Left lung (tissue), 10 donors: ENCODE results near the gene MRM3. TPM values are rescaled to one million over a fixed set of nuclear protein-coding genes. Genes with fewer than 3 reads are reported as not detected.

Experiments
- ATAC-seq: fragments of 200-7000 bp; cut with Tn5 transposase; one replicate; pipeline ENCODE4 v1.9.1; 2020; ENCODE audit warnings: moderate library complexity
- DNase-seq, 4 donors: peaks; one replicate each; pipeline ENCODE4 v3.0.0-alpha.2; 2013 to 2020
- H3K27ac ChIP-seq, 2 donors: fragments of 200-600 bp; sonication (generic) in 1 of 2; one replicate each; pipeline versions ENCODE4 v1.5.0 to v1.8.0; 2020 to 2021
- H3K27me3 ChIP-seq, 2 donors: fragments of 200-600 bp; sonication (generic) in 1 of 2; one replicate each; pipeline versions ENCODE4 v1.5.0 to v1.8.0; 2020 to 2021
- H3K36me3 ChIP-seq, 2 donors: fragments of 200-600 bp; sonication (generic) in 1 of 2; one replicate each; pipeline versions ENCODE4 v1.5.0 to v1.8.0; 2020 to 2021
- H3K4me1 ChIP-seq, 2 donors: fragments of 200-600 bp; one replicate each; pipeline ENCODE4 v1.8.0; 2021
- H3K4me3 ChIP-seq, 2 donors: fragments of 200-600 bp; sonication (generic) in 1 of 2; one replicate each; pipeline versions ENCODE4 v1.5.0 to v1.8.0; 2020 to 2021; ENCODE audit warnings: mild to moderate bottlenecking in 1 of 2
- H3K9me3 ChIP-seq, 2 donors: fragments of 200-600 bp; sonication (generic) in 1 of 2; one replicate each; pipeline versions ENCODE4 v1.5.0 to v1.8.0; 2020 to 2021
- CTCF ChIP-seq, 2 donors: fragments of 200-600 bp; sonication (generic) in 1 of 2; IDR thresholded peaks; one replicate each; pipeline versions ENCODE4 v1.5.0 to v1.8.0; 2021; ENCODE audit warnings: antibody characterized with exemption in 2 of 2
- intact Hi-C, 2 donors: fragments of 100-400 bp; cut with DNase I; formaldehyde crosslinking; loops; one replicate each; pipeline versions ENCODE4 v1.11.2 to v1.14.2; 2022
- polyA plus RNA-seq, 6 donors: library from polyadenylated mRNA; unstranded; fragments of 120-200 nt; gene quantifications; one replicate each; pipeline ENCODE4 v1.2.1, GENCODE V29; 2013; ENCODE audit not compliant: insufficient read length in 6 of 6
- total RNA-seq, 2 donors: library from RNA; stranded (reverse); fragmentation: NEBNext Ultra II Directional; extraction: Animal tissue kit (Norgen Biotek cat#: 25700); gene quantifications; one replicate each; pipeline ENCODE4 v1.2.1, GENCODE V29; 2021
- donor health status: DM: no; HTN: yes; CAD: no.
- donor health status: DM: no; HTN: no; CAD: no.

Gene MRM3
- total and polyA plus RNA-seq, 8 donors = 8.9 to 16.5 (median 15.6) TPM

- ATAC-seq = no peak
Observed at GRCh38 chr17:799261-799660, 17.1 kb downstream of the MRM3 start.

GRCh38 chr17:800446-801242 lies 18.5 kb downstream of the MRM3 start:
- DNase-seq = no peak

More at GRCh38 chr17:799261-799660, 17.1 kb downstream of the MRM3 start:
- Histone ChIP-seq H3K4me3 (no peak overlapping the region), H3K27ac (no peak overlapping the region), H3K4me1 (peaks cover 7 to 11% of the 10 kb centered on the region in 2 donors), H3K36me3 (peaks cover 0 to 18% of the 10 kb centered on the region in 2 donors), H3K27me3 (no peaks in the 10 kb centered on the region), H3K9me3 (no peaks in the 10 kb centered on the region)
- intact Hi-C loops = loop anchor here in 1 of 2 donors (5.0 kb wide), 1 partner anchor 178 kb away; the partner anchor contains the start of gene NXN
- DNase-seq = no peak
- no peak for TF ChIP-seq CTCF (IDR thresholded peaks at IDR 0.05)

GRCh38 chr17:801660-802059 lies 19.5 kb downstream of the MRM3 start:
- no peaks in the 10 kb centered on the region for H3K9me3 ChIP-seq
- TF ChIP-seq CTCF (IDR thresholded peaks at IDR 0.05) = no peak
- H3K27ac ChIP-seq = no peak overlapping the region
- H3K4me1 ChIP-seq = no peaks in the 10 kb centered on the region
- no peak for ATAC-seq
- no peak overlapping the region for H3K4me3 ChIP-seq
- no peak for DNase-seq
- intact Hi-C loops = no loop called here
- H3K36me3 ChIP-seq = peaks cover 0 to 18% of the 10 kb centered on the region in 2 donors
- H3K27me3 ChIP-seq = no peaks in the 10 kb centered on the region

More at GRCh38 chr17:800446-801242, 18.5 kb downstream of the MRM3 start:
- Histone ChIP-seq H3K36me3 (peaks cover 0 to 18% of the 10 kb centered on the region in 2 donors), H3K9me3 (no peaks in the 10 kb centered on the region), H3K4me3 (no peak overlapping the region), H3K4me1 (no peaks in the 10 kb centered on the region), H3K27ac (no peak overlapping the region), H3K27me3 (no peaks in the 10 kb centered on the region)
- intact Hi-C loops = no loop called here
- no peak for TF ChIP-seq CTCF (IDR thresholded peaks at IDR 0.05)
- ATAC-seq = no peak

GRCh38 chr17:802481-802880 lies 20.3 kb downstream of the MRM3 start:
- Histone ChIP-seq H3K4me3 (no peak overlapping the region), H3K27ac (no peak overlapping the region), H3K4me1 (no peaks in the 10 kb centered on the region), H3K9me3 (no peaks in the 10 kb centered on the region), H3K27me3 (no peaks in the 10 kb centered on the region), H3K36me3 (peaks cover 0 to 18% of the 10 kb centered on the region in 2 donors)
- intact Hi-C loops = no loop called here
- DNase-seq (no peak), ATAC-seq (no peak)
- TF ChIP-seq CTCF (IDR thresholded peaks at IDR 0.05) = no peak
